Kidney epithelial cell (primary cell): Measurements from ENCODE around the gene OPCML. TPM values are rescaled to one million over a fixed set of nuclear protein-coding genes. Genes with fewer than 3 reads are reported as not detected.

Experiments used
- DNase-seq: peaks from one replicate; pipeline ENCODE4 v3.0.0-alpha.2; 2010; ENCODE audit warnings: low read depth
- H3K27me3 ChIP-seq: 2 replicates; pipeline ENCODE4 v1.6.0; 2011; ENCODE audit warnings: low read length; ENCODE audit not compliant: control insufficient read depth, insufficient read depth
- H3K36me3 ChIP-seq: 2 replicates; pipeline ENCODE4 v1.5.1; 2011; ENCODE audit warnings: low read length; ENCODE audit not compliant: control insufficient read depth, insufficient read depth
- H3K4me3 ChIP-seq: 2 replicates; pipeline ENCODE4 v1.5.1; 2011; ENCODE audit warnings: low read depth, mild to moderate bottlenecking, control low read depth, low read length
- total RNA-seq: library from RNA; depleted of rRNA; stranded (reverse); fragments of >200 nt; gene quantifications from 2 replicates; pipeline ENCODE4 v1.2.3, GENCODE V29; 2015
- TF ChIP-seq, protein P1 (sequence below): IDR thresholded peaks from 2 replicates; pipeline ENCODE4 v1.5.1; 2011; ENCODE audit warnings: mild to moderate bottlenecking, moderate library complexity, low read length, control low read depth, inconsistent platforms; ENCODE audit not compliant: insufficient read depth, poor library complexity, severe bottlenecking

The OPCML gene
- total RNA-seq, 1 donor from 2014 or later: under 0.01 TPM

GRCh38 chr11:133123366-133123765 is 408.9 kb downstream of the OPCML start:
- Histone ChIP-seq H3K27me3 (no peaks in the 10 kb centered on the region), H3K4me3 (no peak overlapping the region), H3K36me3 (no peaks in the 10 kb centered on the region)
- TF ChIP-seq, protein P1, sequence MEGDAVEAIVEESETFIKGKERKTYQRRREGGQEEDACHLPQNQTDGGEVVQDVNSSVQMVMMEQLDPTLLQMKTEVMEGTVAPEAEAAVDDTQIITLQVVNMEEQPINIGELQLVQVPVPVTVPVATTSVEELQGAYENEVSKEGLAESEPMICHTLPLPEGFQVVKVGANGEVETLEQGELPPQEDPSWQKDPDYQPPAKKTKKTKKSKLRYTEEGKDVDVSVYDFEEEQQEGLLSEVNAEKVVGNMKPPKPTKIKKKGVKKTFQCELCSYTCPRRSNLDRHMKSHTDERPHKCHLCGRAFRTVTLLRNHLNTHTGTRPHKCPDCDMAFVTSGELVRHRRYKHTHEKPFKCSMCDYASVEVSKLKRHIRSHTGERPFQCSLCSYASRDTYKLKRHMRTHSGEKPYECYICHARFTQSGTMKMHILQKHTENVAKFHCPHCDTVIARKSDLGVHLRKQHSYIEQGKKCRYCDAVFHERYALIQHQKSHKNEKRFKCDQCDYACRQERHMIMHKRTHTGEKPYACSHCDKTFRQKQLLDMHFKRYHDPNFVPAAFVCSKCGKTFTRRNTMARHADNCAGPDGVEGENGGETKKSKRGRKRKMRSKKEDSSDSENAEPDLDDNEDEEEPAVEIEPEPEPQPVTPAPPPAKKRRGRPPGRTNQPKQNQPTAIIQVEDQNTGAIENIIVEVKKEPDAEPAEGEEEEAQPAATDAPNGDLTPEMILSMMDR: no peak
- no peak for DNase-seq

DNA sequence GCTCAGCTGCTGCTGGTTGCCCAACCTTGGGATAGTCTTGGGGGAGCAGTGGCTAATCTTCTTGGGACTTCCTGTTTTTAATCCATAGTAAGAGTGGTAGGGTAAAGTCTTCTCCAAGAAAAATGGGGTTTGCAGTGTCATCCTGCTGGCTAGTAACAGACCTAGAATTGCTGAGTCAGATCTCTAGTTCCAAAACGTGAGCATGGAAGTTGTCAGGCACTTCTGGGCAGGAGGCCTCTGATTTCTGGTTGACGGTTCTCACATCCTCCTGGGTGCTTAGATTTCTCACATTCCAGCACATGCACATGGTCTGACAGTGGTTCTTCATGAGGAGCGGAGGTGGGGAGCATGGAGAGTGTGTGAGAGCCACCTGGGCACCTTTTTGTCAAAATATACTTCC is 410.0 kb downstream of the OPCML start:
- no peak for DNase-seq
- no peak overlapping the region for H3K4me3 ChIP-seq
- TF ChIP-seq, protein P1: no peak
- H3K27me3 ChIP-seq: no peaks in the 10 kb centered on the region
- H3K36me3 ChIP-seq: no peaks in the 10 kb centered on the region

- no peaks in the 10 kb centered on the region for H3K27me3 ChIP-seq
- H3K36me3 ChIP-seq: no peaks in the 10 kb centered on the region
- H3K4me3 ChIP-seq: no peak overlapping the region
- no peak for DNase-seq
- TF ChIP-seq, protein P1: no peak
Observed at GRCh38 chr11:133118563-133119268, 413.6 kb downstream of the OPCML start.

- no peak for DNase-seq
- Histone ChIP-seq H3K4me3 (no peak overlapping the region), H3K36me3 (no peaks in the 10 kb centered on the region), H3K27me3 (no peaks in the 10 kb centered on the region)
- TF ChIP-seq, protein P1: no peak
Observed at GRCh38 chr11:133115099-133115498, 417.2 kb downstream of the OPCML start.

- no peaks in the 10 kb centered on the region for H3K36me3 ChIP-seq
- no peak overlapping the region for H3K4me3 ChIP-seq
- TF ChIP-seq, protein P1: no peak
- H3K27me3 ChIP-seq: no peaks in the 10 kb centered on the region
- no peak for DNase-seq
Observed at GRCh38 chr11:133107763-133108162, 424.5 kb downstream of the OPCML start.

GRCh38 chr11:133107136-133107535 is 425.2 kb downstream of the OPCML start:
- DNase-seq: no peak
- TF ChIP-seq, protein P1: no peak
- H3K36me3 ChIP-seq: no peaks in the 10 kb centered on the region
- no peaks in the 10 kb centered on the region for H3K27me3 ChIP-seq
- no peak overlapping the region for H3K4me3 ChIP-seq
